ENCODE data around the gene MAZ. TPM values are rescaled to one million over a fixed set of nuclear protein-coding genes. Genes with fewer than 3 reads are reported as not detected.
"Not testable (repeated sequence)": the region's sequence is repeated elsewhere in the genome, so short reads cannot be mapped to it uniquely, and the experiment has no call there.

The MAZ gene
- total RNA-seq, 4 donors from 2014 or later, result 62.1 to 101 (median 84.8) TPM

DNA sequence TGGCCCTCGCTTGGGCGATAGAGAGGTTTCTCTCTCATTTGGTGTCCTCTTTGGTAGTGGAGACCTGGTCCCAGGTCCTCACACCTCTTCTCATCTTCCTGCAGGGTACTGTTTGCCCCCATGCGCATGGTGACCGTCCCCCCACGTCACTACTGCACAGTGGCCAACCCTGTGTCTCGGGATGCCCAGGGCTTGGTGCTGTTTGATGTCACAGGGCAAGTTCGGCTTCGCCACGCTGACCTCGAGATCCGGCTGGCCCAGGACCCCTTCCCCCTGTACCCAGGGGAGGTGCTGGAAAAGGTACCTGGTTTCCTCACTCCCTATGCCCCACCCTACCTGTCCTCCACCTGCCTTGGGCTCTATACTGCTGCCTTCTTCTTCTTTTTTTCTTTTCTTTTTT lies 24.4 kb downstream of the MAZ start:
- DNase-seq (ENCODE audit: low spot score in 2 of 2), result no peak
- WGBS, 2 donors, result 90 to 92% methylated on average over 11 of the region's 11 CpGs
- intact Hi-C loops (cut with DNase I; ENCODE audit: low total_unique reads), result no loop called here
- H3K4me3 ChIP-seq (ENCODE audit: low read depth, poor library complexity, severe bottlenecking), result no peak overlapping the region
- TF ChIP-seq, protein P1, sequence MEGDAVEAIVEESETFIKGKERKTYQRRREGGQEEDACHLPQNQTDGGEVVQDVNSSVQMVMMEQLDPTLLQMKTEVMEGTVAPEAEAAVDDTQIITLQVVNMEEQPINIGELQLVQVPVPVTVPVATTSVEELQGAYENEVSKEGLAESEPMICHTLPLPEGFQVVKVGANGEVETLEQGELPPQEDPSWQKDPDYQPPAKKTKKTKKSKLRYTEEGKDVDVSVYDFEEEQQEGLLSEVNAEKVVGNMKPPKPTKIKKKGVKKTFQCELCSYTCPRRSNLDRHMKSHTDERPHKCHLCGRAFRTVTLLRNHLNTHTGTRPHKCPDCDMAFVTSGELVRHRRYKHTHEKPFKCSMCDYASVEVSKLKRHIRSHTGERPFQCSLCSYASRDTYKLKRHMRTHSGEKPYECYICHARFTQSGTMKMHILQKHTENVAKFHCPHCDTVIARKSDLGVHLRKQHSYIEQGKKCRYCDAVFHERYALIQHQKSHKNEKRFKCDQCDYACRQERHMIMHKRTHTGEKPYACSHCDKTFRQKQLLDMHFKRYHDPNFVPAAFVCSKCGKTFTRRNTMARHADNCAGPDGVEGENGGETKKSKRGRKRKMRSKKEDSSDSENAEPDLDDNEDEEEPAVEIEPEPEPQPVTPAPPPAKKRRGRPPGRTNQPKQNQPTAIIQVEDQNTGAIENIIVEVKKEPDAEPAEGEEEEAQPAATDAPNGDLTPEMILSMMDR (IDR thresholded peaks at IDR 0.05), result no peak
- no peak for TF ChIP-seq POLR2A (IDR thresholded peaks at IDR 0.05)

DNA sequence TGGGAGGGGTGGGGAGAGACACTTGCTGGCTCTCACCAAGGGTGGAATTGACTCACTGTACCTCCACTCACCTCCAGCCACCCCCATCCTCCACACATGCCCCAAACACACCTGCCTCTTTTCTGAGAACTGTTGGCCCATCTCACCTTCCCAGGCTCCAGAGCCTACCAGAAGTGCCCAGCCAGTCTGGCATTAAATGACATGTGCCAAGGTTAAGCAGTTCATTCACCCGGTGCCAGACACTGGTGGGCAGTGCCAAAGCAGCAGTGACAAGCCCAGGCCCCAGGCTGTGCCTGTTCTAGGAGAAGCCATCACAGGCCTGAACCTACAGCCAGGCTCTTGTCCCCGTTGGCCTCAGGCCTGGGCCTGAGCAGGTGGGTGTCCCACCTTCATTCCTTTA lies 25.2 kb downstream of the MAZ start:
- DNase-seq (ENCODE audit: low spot score in 2 of 2), result no peak
- 46 to 55% methylated on average over 2 of the region's 2 CpGs for WGBS, 2 donors
- intact Hi-C loops (cut with DNase I; ENCODE audit: low total_unique reads), result no loop called here
- no peak overlapping the region for H3K4me3 ChIP-seq (ENCODE audit: low read depth, poor library complexity, severe bottlenecking)
- no peak for TF ChIP-seq POLR2A (IDR thresholded peaks at IDR 0.05)
- TF ChIP-seq, protein P1 (IDR thresholded peaks at IDR 0.05), result no peak

DNA sequence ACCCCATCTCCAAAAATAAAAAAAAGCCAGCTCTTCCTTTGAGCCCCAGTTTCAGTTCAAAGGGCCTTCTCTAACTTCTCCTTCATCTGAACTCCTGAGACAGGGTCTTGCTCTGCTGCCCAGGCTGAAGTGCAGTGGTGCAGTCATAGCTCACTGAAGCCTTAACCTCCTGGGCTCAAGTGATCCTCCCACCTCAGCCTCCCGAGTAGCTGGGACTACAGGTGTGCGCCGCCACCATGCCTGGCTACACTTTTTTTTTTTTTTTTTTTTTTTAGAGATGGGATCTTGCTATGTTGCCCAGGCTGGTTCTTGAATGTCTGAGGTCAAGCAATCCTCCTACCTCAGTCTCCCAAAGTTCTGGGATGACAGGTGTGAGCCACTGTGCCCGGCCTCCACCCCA lies 26.9 kb downstream of the MAZ start:
- intact Hi-C loops (cut with DNase I; ENCODE audit: low total_unique reads); DNase-seq (ENCODE audit: low spot score in 2 of 2); H3K4me3 ChIP-seq (ENCODE audit: low read depth, poor library complexity, severe bottlenecking): not testable (repeated sequence)
- WGBS, 2 donors, result 94 to 98% methylated on average over 4 of the region's 4 CpGs

DNA sequence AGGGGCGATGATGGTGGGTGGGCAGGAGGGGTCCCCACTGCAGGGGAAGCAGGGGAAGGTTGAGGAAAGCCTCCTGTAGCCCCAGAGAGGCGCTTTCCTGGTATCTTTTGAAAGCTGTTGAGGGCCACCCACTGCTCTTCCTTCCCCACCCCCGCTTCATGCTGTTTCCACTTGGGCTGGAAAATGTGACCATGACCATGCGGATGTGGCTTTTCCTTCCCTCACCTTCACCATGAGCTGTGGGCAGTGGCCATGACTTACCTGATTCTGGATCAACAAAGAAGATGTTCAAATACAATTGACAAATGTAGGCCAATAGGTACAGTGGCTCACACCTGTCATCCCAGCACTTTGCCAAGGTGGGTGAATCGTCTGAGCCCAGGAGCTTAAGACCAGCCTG lies 27.8 kb downstream of the MAZ start:
- no peak for TF ChIP-seq POLR2A (IDR thresholded peaks at IDR 0.05)
- TF ChIP-seq, protein P1 (IDR thresholded peaks at IDR 0.05), result no peak
- 88 to 92% methylated on average over 5 of the region's 5 CpGs for WGBS, 2 donors
- intact Hi-C loops (cut with DNase I; ENCODE audit: low total_unique reads), result no loop called here
- no peak for DNase-seq (ENCODE audit: low spot score in 2 of 2)
- H3K4me3 ChIP-seq (ENCODE audit: low read depth, poor library complexity, severe bottlenecking), result no peak overlapping the region

DNA sequence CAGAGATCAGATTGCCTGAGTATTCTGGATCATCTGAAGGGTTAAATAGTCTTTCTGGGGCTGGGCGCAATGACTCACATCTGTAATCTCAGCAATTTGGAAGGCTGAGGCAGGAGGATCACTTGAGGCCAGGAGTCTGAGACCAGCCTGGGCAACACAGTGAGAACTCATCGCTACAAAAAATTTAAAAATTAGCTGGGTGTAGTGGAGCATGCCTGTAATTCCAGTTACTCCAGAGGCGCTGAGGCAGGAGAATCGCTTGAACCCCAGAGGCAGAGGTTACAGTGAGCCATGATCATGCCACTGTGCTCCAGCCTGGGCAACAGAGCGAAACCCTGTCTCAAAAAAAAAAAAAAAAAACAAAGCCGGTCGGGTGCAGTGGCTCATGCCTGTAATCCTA lies 29.6 kb downstream of the MAZ start:
- H3K4me3 ChIP-seq (ENCODE audit: low read depth, poor library complexity, severe bottlenecking), result no peak overlapping the region
- intact Hi-C loops (cut with DNase I; ENCODE audit: low total_unique reads), result no loop called here
- no peak for DNase-seq (ENCODE audit: low spot score in 2 of 2)
- 84 to 91% methylated on average over 7 of the region's 7 CpGs for WGBS, 2 donors
- no peak for TF ChIP-seq POLR2A (IDR thresholded peaks at IDR 0.05)
- TF ChIP-seq, protein P1 (IDR thresholded peaks at IDR 0.05), result no peak

DNA sequence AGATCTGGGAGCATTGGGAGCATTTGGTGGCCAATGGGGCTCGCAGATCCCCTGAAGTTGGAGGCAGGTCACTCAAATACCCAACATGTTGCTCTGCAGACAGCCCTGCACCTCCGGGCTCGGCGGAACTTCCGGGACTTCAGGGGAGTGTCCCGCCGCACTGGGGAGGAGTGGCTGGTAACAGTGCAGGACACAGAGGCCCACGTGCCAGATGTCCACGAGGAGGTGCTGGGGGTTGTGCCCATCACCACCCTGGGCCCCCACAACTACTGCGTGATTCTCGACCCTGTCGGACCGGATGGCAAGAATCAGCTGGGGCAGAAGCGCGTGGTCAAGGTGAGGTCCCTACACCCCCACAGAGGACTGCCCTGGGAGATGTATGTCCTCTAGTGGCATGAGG lies 30.3 kb downstream of the MAZ start:
- H3K4me3 ChIP-seq (ENCODE audit: low read depth, poor library complexity, severe bottlenecking), result no peak overlapping the region
- intact Hi-C loops (cut with DNase I; ENCODE audit: low total_unique reads), result no loop called here
- 80 to 85% methylated on average over 15 of the region's 15 CpGs for WGBS, 2 donors
- DNase-seq (ENCODE audit: low spot score in 2 of 2), result no peak
- no peak for TF ChIP-seq POLR2A (IDR thresholded peaks at IDR 0.05)
- TF ChIP-seq, protein P1 (IDR thresholded peaks at IDR 0.05), result no peak
